Esophagus muscularis mucosa (tissue), 4 donors: ENCODE data around the gene CRYZL1. TPM values are rescaled to one million over a fixed set of nuclear protein-coding genes. Genes with fewer than 3 reads are reported as not detected.

Experiments used
- DNase-seq: peaks from one replicate; pipeline ENCODE4 v3.0.0-alpha.2; 2017; ENCODE audit errors: extremely low spot score
- H3K27ac ChIP-seq, 4 donors: fragments of 200-600 bp; sonication (generic); replicated peaks in 1 of 4; 1 replicate in 3 of 4; 2 replicates in 1 of 4; pipeline ENCODE4 v1.5.1; 2016 to 2019; ENCODE audit warnings: mild to moderate bottlenecking in 1 of 4
- H3K27me3 ChIP-seq, 4 donors: fragments of 200-600 bp; sonication (generic); one replicate each; pipeline versions ENCODE4 v1.5.1 to v1.6.0; 2016 to 2019
- H3K36me3 ChIP-seq, 4 donors: fragments of 200-600 bp; sonication (generic); one replicate each; pipeline ENCODE4 v1.5.1; 2016 to 2019
- H3K4me1 ChIP-seq, 4 donors: fragments of 200-600 bp; sonication (generic); one replicate each; pipeline ENCODE4 v1.5.1; 2016 to 2019
- H3K4me3 ChIP-seq, 4 donors: fragments of 200-600 bp; sonication (generic); 1 replicate in 2 of 4; 2 replicates in 2 of 4; pipeline ENCODE4 v1.5.1; 2016 to 2019; ENCODE audit warnings: mild to moderate bottlenecking in 4 of 4, moderate library complexity in 1 of 4
- H3K9me3 ChIP-seq, 4 donors: fragments of 200-600 bp; sonication (generic); 1 replicate in 3 of 4; 2 replicates in 1 of 4; pipeline ENCODE4 v1.5.1; 2016 to 2019
- CTCF ChIP-seq, 3 experiments: fragments of 200-600 bp in 2 of 3; fragments of 450-650 bp in 1 of 3; sonication (generic) in 2 of 3; IDR thresholded peaks; one replicate each; pipeline ENCODE4 v1.5.1; 2017 to 2019; ENCODE audit warnings: antibody characterized with exemption in 3 of 3, mild to moderate bottlenecking in 2 of 3, moderate library complexity in 1 of 3
- EP300 ChIP-seq: sonication (generic); formaldehyde crosslinking; IDR thresholded peaks from one replicate; pipeline ENCODE4 v1.6.1; 2017; ENCODE audit warnings: antibody characterized with exemption
- POLR2A ChIP-seq: fragments of 450-650 bp; IDR thresholded peaks from one replicate; pipeline ENCODE4 v1.6.1; 2017; ENCODE audit warnings: antibody characterized with exemption, moderate library complexity, mild to moderate bottlenecking, low read depth
- POLR2AphosphoS5 ChIP-seq, 2 donors: sonication (generic); formaldehyde crosslinking; IDR thresholded peaks; one replicate each; pipeline ENCODE4 v1.6.1; 2017; ENCODE audit warnings: antibody characterized with exemption in 2 of 2
- WGBS: methylation state at CpG from one replicate; pipeline ENCODE4 v1.1.5; 2018; 5-methylcytosine and 5-hydroxymethylcytosine counted together
- intact Hi-C: fragments of 100-400 bp; cut with DNase I; formaldehyde crosslinking; loops from one replicate; pipeline ENCODE4 v1.15.1; 2023
- total RNA-seq, 4 donors: library from RNA; depleted of rRNA; stranded (reverse); fragments of >200 nt; gene quantifications; one replicate each; pipeline versions ENCODE4 v1.1.0 to v1.2.1, GENCODE V29; 2016

CRYZL1 gene
- total RNA-seq, 4 donors from 2014 or later = 26.8 to 40.3 (median 32.4) TPM

- no peaks in the 10 kb centered on the region for H3K27me3 ChIP-seq
- peaks cover 34 to 58% (median 49%) of the 10 kb centered on the region in 4 donors for H3K4me1 ChIP-seq
- intact Hi-C loops = loop anchor here (5.0 kb wide), 2 partner anchors 43 to 62 kb away; partner anchors contain the start of gene DONSON
- peak overlapping the region in 3 of 4 donors; percentile 97 to 99 (median 98) for H3K27ac ChIP-seq
- WGBS = 12% methylated on average over 8 of the region's 8 CpGs
- DNase-seq = no peak
- H3K36me3 ChIP-seq = peaks cover 18 to 34% (median 26%) of the 10 kb centered on the region in 4 donors
- no peaks in the 10 kb centered on the region for H3K9me3 ChIP-seq
- H3K4me3 ChIP-seq = peak overlapping the region; percentile 72 to 81 (median 75)
- TF ChIP-seq POLR2AphosphoS5 (IDR thresholded peaks at IDR 0.05) = no peak
- no peak for TF ChIP-seq CTCF (IDR thresholded peaks at IDR 0.05)
- no peak for TF ChIP-seq POLR2A
- no peak for TF ChIP-seq EP300
These were observed 96.9 kb downstream of the CRYZL1 start for GRCh38 chr21:33544451-33545195.

- intact Hi-C loops = loop anchor here (5.0 kb wide), 1 partner anchor 61 kb away; no protein-coding TSS in a partner anchor
- no peak for TF ChIP-seq EP300
- TF ChIP-seq POLR2A = no peak
- TF ChIP-seq POLR2AphosphoS5 (IDR thresholded peaks at IDR 0.05) = no peak
- no peak for TF ChIP-seq CTCF (IDR thresholded peaks at IDR 0.05)
- Histone ChIP-seq H3K4me3 (peak overlapping the region; percentile 72 to 81 (median 75)), H3K4me1 (peaks cover 34 to 52% (median 51%) of the 10 kb centered on the region in 4 donors), H3K27ac (peak overlapping the region; percentile 96 to 99 (median 98)), H3K36me3 (peaks cover 18 to 34% (median 26%) of the 10 kb centered on the region in 4 donors), H3K9me3 (no peaks in the 10 kb centered on the region), H3K27me3 (no peaks in the 10 kb centered on the region)
- under 1% methylated on average over 26 of the region's 26 CpGs for WGBS
- DNase-seq = no peak
These were observed 97.9 kb downstream of the CRYZL1 start for GRCh38 chr21:33543505-33544129.

GRCh38 chr21:33542640-33543504, 98.7 kb downstream of the CRYZL1 start, which contains the start of gene SON:
SON (plus strand) TSS chr21:33543038; CDS start chr21:33543093, 55 bp downstream.
- WGBS = under 1% methylated on average over 24 of the region's 57 CpGs

GRCh38 chr21:33541756-33542639, 99.5 kb downstream of the CRYZL1 start, which contains the start of gene GART:
GART (minus strand) TSS chr21:33542117; CDS start chr21:33539315, 2,802 bp downstream.
- DNase-seq = peak; percentile 92
- Histone ChIP-seq H3K36me3 (peaks cover 16 to 34% (median 29%) of the 10 kb centered on the region in 4 donors), H3K4me3 (peak within 1 kb of the TSS; percentile 72 to 81 (median 75)), H3K4me1 (peaks cover 34 to 47% (median 46%) of the 10 kb centered on the region in 4 donors), H3K27ac (peak within 1 kb of the TSS; percentile 96 to 99 (median 98)), H3K27me3 (no peaks in the 10 kb centered on the region), H3K9me3 (no peaks in the 10 kb centered on the region)
- WGBS = under 1% methylated on average over 36 of the region's 56 CpGs
- intact Hi-C loops = loop anchor here (5.0 kb wide), 1 partner anchor 60 kb away; no protein-coding TSS in a partner anchor
- TF ChIP-seq CTCF (IDR thresholded peaks at IDR 0.05) = no peak
- peak; percentile 78 for TF ChIP-seq POLR2A
- TF ChIP-seq POLR2AphosphoS5 (IDR thresholded peaks at IDR 0.05) = peak; percentile 85 to 88

More at GRCh38 chr21:33542640-33543504, 98.7 kb downstream of the CRYZL1 start, which contains the start of gene SON:
- TF ChIP-seq POLR2A (peak; percentile 72), EP300 (no peak), POLR2AphosphoS5 (IDR thresholded peaks at IDR 0.05) (peak; percentile 95 to 97)
- H3K27ac ChIP-seq = peak within 1 kb of the TSS; percentile 96 to 99 (median 98)
- H3K36me3 ChIP-seq = peaks cover 23 to 34% (median 28%) of the 10 kb centered on the region in 4 donors
- DNase-seq = peak; percentile 100
- intact Hi-C loops = loop anchor here (5.0 kb wide), 1 partner anchor 61 kb away; no protein-coding TSS in a partner anchor
- peak within 1 kb of the TSS; percentile 72 to 81 (median 75) for H3K4me3 ChIP-seq
- no peaks in the 10 kb centered on the region for H3K27me3 ChIP-seq
- peaks cover 34 to 51% (median 47%) of the 10 kb centered on the region in 4 donors for H3K4me1 ChIP-seq
- no peaks in the 10 kb centered on the region for H3K9me3 ChIP-seq
